Measurements from ENCODE around the gene MSGN1.

Gene MSGN1

GRCh38 chr2:17816396-17817245 is at the start of gene MSGN1:
MSGN1 (plus strand) TSS chr2:17816460; CDS start chr2:17816519, 59 bp downstream.
- no peak within 1 kb of the TSS for H3K27ac ChIP-seq
- no peak for TF ChIP-seq CTCF (conservative IDR thresholded peaks at IDR 0.05)

GRCh38 chr2:17768894-17769293 is 47.4 kb upstream of the MSGN1 start:
- TF ChIP-seq CTCF (conservative IDR thresholded peaks at IDR 0.05), result no peak
- no peak overlapping the region for H3K27ac ChIP-seq

GRCh38 chr2:17771956-17772355 is 44.3 kb upstream of the MSGN1 start:
- no peak for TF ChIP-seq CTCF (conservative IDR thresholded peaks at IDR 0.05)
- no peak overlapping the region for H3K27ac ChIP-seq

GRCh38 chr2:17772532-17772931 is 43.7 kb upstream of the MSGN1 start:
- H3K27ac ChIP-seq, result no peak overlapping the region
- TF ChIP-seq CTCF (conservative IDR thresholded peaks at IDR 0.05), result no peak

- TF ChIP-seq CTCF (conservative IDR thresholded peaks at IDR 0.05), result no peak
- no peak overlapping the region for H3K27ac ChIP-seq
Measured at GRCh38 chr2:17780546-17780945, 35.7 kb upstream of the MSGN1 start.

- TF ChIP-seq CTCF (conservative IDR thresholded peaks at IDR 0.05), result no peak
- H3K27ac ChIP-seq, result no peak overlapping the region
Measured at GRCh38 chr2:17781482-17781881, 34.8 kb upstream of the MSGN1 start.

GRCh38 chr2:17786727-17787126 is 29.5 kb upstream of the MSGN1 start:
- no peak for TF ChIP-seq CTCF (conservative IDR thresholded peaks at IDR 0.05)
- no peak overlapping the region for H3K27ac ChIP-seq

Measured in VCaP (cell line).